ENCODE measurements around the gene PPP2R2C. TPM values are rescaled to one million over a fixed set of nuclear protein-coding genes. Genes with fewer than 3 reads are reported as not detected.

The PPP2R2C gene
- total and polyA plus RNA-seq, 2 of the 4 experiments (the other 2 are of a cell fraction): 0.03 TPM; not detected in 1

GRCh38 chr4:6422866-6423265 lies 49.5 kb downstream of the PPP2R2C start:
- no peak overlapping the region for H2BK5ac ChIP-seq (ENCODE audit: low read depth, low read length, poor library complexity, severe bottlenecking)
- in situ Hi-C loops (cut with MboI; ENCODE audit: low sequenced_read_pairs) (no loop called here), intact Hi-C loops (cut with micrococcal nuclease) (no loop called here), dilution Hi-C loops (cut with HindIII; ENCODE audit: low sequenced_read_pairs, unreplicated experiment) (no loop called here)
- no peak overlapping the region for H3K4me2 ChIP-seq (ENCODE audit: low read depth, low read length)
- no TSS peak for BruUV-seq (replicated peaks)
- H3K36me3 ChIP-seq (ENCODE audit: control insufficient read depth, insufficient read depth, low read length): no peaks in the 10 kb centered on the region
- H2AK9ac ChIP-seq (replicated peaks; ENCODE audit: low read depth, low read length, poor library complexity): no peak overlapping the region
- H4K5ac ChIP-seq (ENCODE audit: low read depth, low read length): no peak overlapping the region
- H3K23ac ChIP-seq (ENCODE audit: low read depth, low read length): no peak overlapping the region
- H3K56ac ChIP-seq (ENCODE audit: extremely low read depth, insufficient read depth, low read length): no peak overlapping the region
- no peak overlapping the region for H4K8ac ChIP-seq (ENCODE audit: low read depth in 2 of 2, low read length in 2 of 2)
- H2AFZ ChIP-seq (replicated peaks; ENCODE audit: low read length, poor library complexity): no peak overlapping the region
- H3K14ac ChIP-seq (replicated peaks; ENCODE audit: low read depth, low read length): no peak overlapping the region
- no peaks in the 10 kb centered on the region for H4K20me1 ChIP-seq (ENCODE audit: insufficient read depth, low read length)
- no peak overlapping the region for H4K91ac ChIP-seq (ENCODE audit: insufficient read depth, low read depth, low read length)
- H2BK15ac ChIP-seq (ENCODE audit: low read depth, low read length): no peak overlapping the region
- H3K4me3 ChIP-seq (ENCODE audit: insufficient read depth, low read depth, low read length): no peak overlapping the region
- no peak overlapping the region for H3K4ac ChIP-seq (ENCODE audit: low read depth, low read length)
- H2AK5ac ChIP-seq (ENCODE audit: low read depth, low read length): no peak overlapping the region
- H2BK120ac ChIP-seq (ENCODE audit: low read depth, low read length): no peak overlapping the region
- CTCF ChIA-PET: no interaction called here
- H3K4me1 ChIP-seq (ENCODE audit: control insufficient read depth, insufficient read depth, low read length): no peaks in the 10 kb centered on the region
- no peak for ATAC-seq (ENCODE audit: low read depth)
- no peaks in the 10 kb centered on the region for H3K9me1 ChIP-seq (ENCODE audit: insufficient read depth, low read length)
- WGBS, 2 experiments (ENCODE audit: extremely low coverage in 2 of 2, insufficient read length in 1 of 2): no CpG with 5 or more reads among the region's 3 CpGs
- POLR2A ChIA-PET (ENCODE audit: unreplicated experiment): no interaction called here
- no peak overlapping the region for H3K9ac ChIP-seq (ENCODE audit: low read depth, low read length)
- no peak overlapping the region for H3K27ac ChIP-seq (ENCODE audit: insufficient read depth, low read length)
- H3K27me3 ChIP-seq (ENCODE audit: control insufficient read depth, insufficient read depth, low read length): no peaks in the 10 kb centered on the region; the same call in 1 of the 2 replicates
- TF ChIP-seq POLR2A (IDR thresholded peaks at IDR 0.05; ENCODE audit: low read depth, low read length) (no peak), RCOR1 (IDR thresholded peaks at IDR 0.05; ENCODE audit: insufficient replicate concordance, low read length) (no peak), MXI1 (IDR thresholded peaks at IDR 0.05; ENCODE audit: borderline replicate concordance, low read depth, low read length) (no peak), NFE2L2 (IDR thresholded peaks at IDR 0.05; ENCODE audit: low read depth, low read length) (no peak), RFX5 (IDR thresholded peaks at IDR 0.05; ENCODE audit: low read depth, low read length) (no peak), ELK1 (IDR thresholded peaks at IDR 0.05; ENCODE audit: borderline replicate concordance, low read depth, low read length) (no peak), MAFK (IDR thresholded peaks at IDR 0.05; ENCODE audit: low read depth, low read length) (no peak), FOS (IDR thresholded peaks at IDR 0.05; ENCODE audit: low read depth, low read length) (no peak), USF2 (IDR thresholded peaks at IDR 0.05; ENCODE audit: low read depth, low read length) (no peak), MAZ (IDR thresholded peaks at IDR 0.05; ENCODE audit: borderline replicate concordance, low read depth, low read length) (no peak)
- TF ChIP-seq, protein P1, sequence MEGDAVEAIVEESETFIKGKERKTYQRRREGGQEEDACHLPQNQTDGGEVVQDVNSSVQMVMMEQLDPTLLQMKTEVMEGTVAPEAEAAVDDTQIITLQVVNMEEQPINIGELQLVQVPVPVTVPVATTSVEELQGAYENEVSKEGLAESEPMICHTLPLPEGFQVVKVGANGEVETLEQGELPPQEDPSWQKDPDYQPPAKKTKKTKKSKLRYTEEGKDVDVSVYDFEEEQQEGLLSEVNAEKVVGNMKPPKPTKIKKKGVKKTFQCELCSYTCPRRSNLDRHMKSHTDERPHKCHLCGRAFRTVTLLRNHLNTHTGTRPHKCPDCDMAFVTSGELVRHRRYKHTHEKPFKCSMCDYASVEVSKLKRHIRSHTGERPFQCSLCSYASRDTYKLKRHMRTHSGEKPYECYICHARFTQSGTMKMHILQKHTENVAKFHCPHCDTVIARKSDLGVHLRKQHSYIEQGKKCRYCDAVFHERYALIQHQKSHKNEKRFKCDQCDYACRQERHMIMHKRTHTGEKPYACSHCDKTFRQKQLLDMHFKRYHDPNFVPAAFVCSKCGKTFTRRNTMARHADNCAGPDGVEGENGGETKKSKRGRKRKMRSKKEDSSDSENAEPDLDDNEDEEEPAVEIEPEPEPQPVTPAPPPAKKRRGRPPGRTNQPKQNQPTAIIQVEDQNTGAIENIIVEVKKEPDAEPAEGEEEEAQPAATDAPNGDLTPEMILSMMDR (conservative IDR thresholded peaks at IDR 0.05; ENCODE audit: low read depth, low read length): no peak
- DNase-seq: no peak
- no peaks in the 10 kb centered on the region for H3K79me1 ChIP-seq (ENCODE audit: low read depth in 1 of 2, low read length in 2 of 2)
- no peaks in the 10 kb centered on the region for H3K9me3 ChIP-seq (ENCODE audit: control insufficient read depth, insufficient read depth, low read length)
- no peak overlapping the region for H3K18ac ChIP-seq (ENCODE audit: low read depth, low read length)
- no peak overlapping the region for H2BK20ac ChIP-seq (ENCODE audit: low read depth, low read length)

Measured in IMR-90 (cell line).